HEK293 (cell line): ENCODE data around the gene APOBEC3B.
A peak's percentile ranks its signal among the peaks of the same experiment; 100 is the strongest.
"Not testable (repeated sequence)": the region's sequence is repeated elsewhere in the genome, so short reads cannot be mapped to it uniquely, and the experiment has no call there.

Experiments used
- CTCF ChIA-PET: fragments of 350-600 bp; formaldehyde crosslinking; extraction: SDS; loops from one replicate; lab custom pipeline; 2021; ENCODE audit warnings: antibody characterized with exemption; lab: Yijun Ruan, JAX
- POLR2A ChIA-PET: fragments of 300-600 bp; formaldehyde crosslinking; extraction: SDS; loops from one replicate; lab custom pipeline; 2020; ENCODE audit warnings: antibody characterized with exemption, inconsistent platforms; lab: Yijun Ruan, JAX
- H3K27ac ChIP-seq: fragments of 200-500 bp; sonication (Bioruptor generic); 2 replicates; pipeline ENCODE4 v1.5.1; 2014; ENCODE audit warnings: low read depth, low read length, control low read depth, inconsistent platforms; ENCODE audit errors: extremely low read depth
- H3K36me3 ChIP-seq, 2 experiments: fragments of 200-500 bp in 1 of 2; sonication (Bioruptor generic) in 1 of 2; 1 replicate in 1 of 2; 2 replicates in 1 of 2; pipeline ENCODE4 v1.5.1; 2014 to 2017; ENCODE audit warnings: inconsistent platforms in 2 of 2, low read length in 2 of 2; ENCODE audit not compliant: control insufficient read depth in 2 of 2, insufficient read depth in 1 of 2
- H3K4me1 ChIP-seq: fragments of 200-500 bp; sonication (Bioruptor generic); 2 replicates; pipeline ENCODE4 v1.5.1; 2014; ENCODE audit warnings: mild to moderate bottlenecking, low read length, inconsistent platforms; ENCODE audit not compliant: control insufficient read depth, insufficient read depth
- H3K4me3 ChIP-seq: 2 replicates; pipeline ENCODE4 v1.5.1; 2011; ENCODE audit warnings: low read depth, mild to moderate bottlenecking, control low read depth, low read length, moderate library complexity
- H3K9me3 ChIP-seq: fragments of 200-500 bp; sonication (Bioruptor generic); 2 replicates; pipeline ENCODE4 v1.5.1; 2014; ENCODE audit warnings: low read depth, low read length, inconsistent platforms; ENCODE audit not compliant: control insufficient read depth, insufficient read depth
- EGR2 ChIP-seq: fragments of 450-650 bp; formaldehyde crosslinking; IDR thresholded peaks from 2 replicates; pipeline ENCODE4 v1.5.1; 2016; ENCODE audit warnings: low read depth, missing biosample characterization, missing genetic modification characterization
- GFI1B ChIP-seq: fragments of 450-650 bp; formaldehyde crosslinking; IDR thresholded peaks from 2 replicates; pipeline ENCODE4 v1.5.1; 2016; ENCODE audit warnings: missing biosample characterization, missing genetic modification characterization
- GLIS1 ChIP-seq: fragments of 450-650 bp; formaldehyde crosslinking; IDR thresholded peaks from 2 replicates; pipeline ENCODE4 v1.5.1; 2016; ENCODE audit warnings: missing biosample characterization, missing genetic modification characterization
- GLIS2 ChIP-seq: fragments of 450-650 bp; formaldehyde crosslinking; IDR thresholded peaks from 2 replicates; pipeline ENCODE4 v1.5.1; 2016; ENCODE audit warnings: missing biosample characterization, missing genetic modification characterization
- IKZF3 ChIP-seq: fragments of 450-650 bp; IDR thresholded peaks from 2 replicates; pipeline ENCODE4 v1.5.0; 2018; ENCODE audit warnings: missing biosample characterization, mild to moderate bottlenecking, missing genetic modification characterization, moderate library complexity
- KLF1 ChIP-seq: fragments of 450-650 bp; formaldehyde crosslinking; IDR thresholded peaks from 2 replicates; pipeline ENCODE4 v1.5.1; 2016; ENCODE audit warnings: missing biosample characterization, missing genetic modification characterization
- KLF9 ChIP-seq: fragments of 450-650 bp; formaldehyde crosslinking; IDR thresholded peaks from 2 replicates; pipeline ENCODE4 v1.5.1; 2016; ENCODE audit warnings: missing biosample characterization, missing genetic modification characterization, low read depth
- SALL2 ChIP-seq: fragments of 450-650 bp; formaldehyde crosslinking; IDR thresholded peaks from 2 replicates; pipeline ENCODE4 v1.5.0; 2017; ENCODE audit warnings: missing biosample characterization, mild to moderate bottlenecking, missing genetic modification characterization, borderline replicate concordance
- SP2 ChIP-seq: fragments of 450-650 bp; formaldehyde crosslinking; IDR thresholded peaks from 2 replicates; pipeline ENCODE4 v1.5.1; 2016; ENCODE audit warnings: missing biosample characterization, missing genetic modification characterization
- ZBTB17 ChIP-seq: fragments of 450-650 bp; formaldehyde crosslinking; IDR thresholded peaks from 2 replicates; pipeline ENCODE4 v1.5.1; 2016; ENCODE audit warnings: missing biosample characterization, missing genetic modification characterization
- ZFHX2 ChIP-seq: fragments of 450-650 bp; formaldehyde crosslinking; conservative IDR thresholded peaks from 2 replicates; pipeline ENCODE4 v1.5.1; 2016; ENCODE audit warnings: missing biosample characterization, missing genetic modification characterization
- ZIC2 ChIP-seq: fragments of 450-650 bp; formaldehyde crosslinking; IDR thresholded peaks from 2 replicates; pipeline ENCODE4 v1.5.1; 2016; ENCODE audit warnings: missing biosample characterization, missing genetic modification characterization
- ZNF169 ChIP-seq: fragments of 450-650 bp; formaldehyde crosslinking; IDR thresholded peaks from 2 replicates; pipeline ENCODE4 v1.5.1; 2016; ENCODE audit warnings: missing biosample characterization, missing genetic modification characterization
- ZNF335 ChIP-seq: fragments of 450-650 bp; formaldehyde crosslinking; conservative IDR thresholded peaks from 2 replicates; pipeline ENCODE4 v1.5.1; 2016; ENCODE audit warnings: missing biosample characterization, missing genetic modification characterization
- ZNF544 ChIP-seq: fragments of 450-650 bp; formaldehyde crosslinking; IDR thresholded peaks from 2 replicates; pipeline ENCODE4 v1.5.0; 2017; ENCODE audit warnings: missing biosample characterization, missing genetic modification characterization

Gene APOBEC3B

GRCh38 chr22:39030705-39031104 lies 48.6 kb downstream of the APOBEC3B start:
- Histone ChIP-seq H3K36me3 (no peaks in the 10 kb centered on the region), H3K9me3 (no peaks in the 10 kb centered on the region), H3K27ac (no peak overlapping the region), H3K4me1 (no peaks in the 10 kb centered on the region), H3K4me3 (no peak overlapping the region)
- TF ChIP-seq SALL2 (tag by site-specific recombination) (no peak), ZNF544 (tag by site-specific recombination) (no peak), ZNF169 (tag by site-specific recombination) (no peak), EGR2 (tag by site-specific recombination) (peak; percentile 44)
- ChIA-PET POLR2A (no interaction called here), CTCF (no interaction called here)

GRCh38 chr22:39031434-39032295 lies 49.5 kb downstream of the APOBEC3B start:
- POLR2A ChIA-PET = interaction anchor here (0.6 kb wide), 1 partner anchor 42 kb away, joined by 3 read pairs; no protein-coding TSS in a partner anchor
- H3K4me1 ChIP-seq, H3K27ac ChIP-seq, H3K36me3 ChIP-seq, H3K9me3 ChIP-seq, H3K4me3 ChIP-seq, CTCF ChIA-PET: not testable (repeated sequence)

GRCh38 chr22:39037071-39037470 lies 54.9 kb downstream of the APOBEC3B start:
- H3K4me1 ChIP-seq, H3K36me3 ChIP-seq, POLR2A ChIA-PET, H3K4me3 ChIP-seq, CTCF ChIA-PET, H3K27ac ChIP-seq, H3K9me3 ChIP-seq: not testable (repeated sequence)

- H3K4me3 ChIP-seq = no peak overlapping the region
Measured at GRCh38 chr22:39039306-39040126, 57.4 kb downstream of the APOBEC3B start.

DNA sequence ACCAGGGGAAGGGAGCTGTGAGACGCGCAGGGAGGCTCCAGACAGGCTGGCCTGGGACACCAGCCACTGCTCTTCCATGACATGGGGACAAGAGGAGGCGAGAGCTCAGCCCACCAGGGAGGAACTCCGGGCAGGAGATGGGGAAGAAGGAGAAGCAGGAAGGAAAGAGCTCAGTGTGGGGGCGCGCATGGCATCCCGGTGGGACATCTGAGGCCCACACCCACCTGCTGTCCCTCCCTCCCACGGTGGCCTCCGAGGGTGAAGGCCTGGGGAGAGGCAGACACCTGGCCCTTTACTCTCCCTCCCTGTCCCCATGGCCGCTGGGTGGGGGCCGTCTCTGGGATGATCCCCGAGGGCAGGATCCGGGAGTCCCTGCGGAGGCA lies 58.0 kb downstream of the APOBEC3B start:
- H3K27ac ChIP-seq = peak overlapping the region; percentile 1; the same call in 1 of the 2 replicates
- H3K9me3 ChIP-seq, H3K36me3 ChIP-seq, H3K4me1 ChIP-seq, POLR2A ChIA-PET: not testable (repeated sequence)
- TF ChIP-seq GLIS2 (peak; percentile 34; the same call in 1 of the 2 replicates), SP2 (tag by site-specific recombination) (peak; percentile 55; the same call in 1 of the 2 replicates), IKZF3 (tag by site-specific recombination) (0 out of 2 replicates have a peak, but pooled peaks have one; percentile 12), KLF9 (tag by site-specific recombination) (peak; percentile 21; the same call in 1 of the 2 replicates), ZFHX2 (peak; percentile 69), ZBTB17 (peak; percentile 57; the same call in 1 of the 2 replicates), EGR2 (tag by site-specific recombination) (peak; percentile 70), KLF1 (tag by site-specific recombination) (peak; percentile 10; the same call in 1 of the 2 replicates), ZIC2 (peak; percentile 92), GLIS1 (tag by site-specific recombination) (peak; percentile 86)
- CTCF ChIA-PET = interaction anchor here (0.5 kb wide), 1 partner anchor 94 kb away, joined by 3 read pairs; no protein-coding TSS in a partner anchor
- peak overlapping the region; percentile 2; the same call in 1 of the 2 replicates for H3K4me3 ChIP-seq

More at GRCh38 chr22:39039306-39040126, 57.4 kb downstream of the APOBEC3B start:
- CTCF ChIA-PET = interaction anchor here (0.6 kb wide), 1 partner anchor 309 kb away, joined by 3 read pairs; no protein-coding TSS in a partner anchor
- Histone ChIP-seq H3K27ac (peak overlapping the region; percentile 1; the same call in 1 of the 2 replicates), H3K36me3 (peaks cover 3 to 5% of the 10 kb centered on the region in 2 experiments; a peak in 2 of 3 replicates), H3K4me1 (no peaks in the 10 kb centered on the region), H3K9me3 (no peaks in the 10 kb centered on the region)
- TF ChIP-seq GFI1B (tag by site-specific recombination) = no peak
- peak; percentile 99 for TF ChIP-seq ZNF335 (tag by site-specific recombination)
- POLR2A ChIA-PET = no interaction called here
